Activated CD4-positive, alpha-beta T cell treated with anti-CD3 and anti-CD28 coated beads, Interleukin-2, amount 50 U/mL, for 16 hours (primary cell): ENCODE measurements around the gene LRMDA.

Source experiments
- DNase-seq: peaks from one replicate; pipeline ENCODE4 v3.0.0-alpha.2; 2020

LRMDA gene

DNA sequence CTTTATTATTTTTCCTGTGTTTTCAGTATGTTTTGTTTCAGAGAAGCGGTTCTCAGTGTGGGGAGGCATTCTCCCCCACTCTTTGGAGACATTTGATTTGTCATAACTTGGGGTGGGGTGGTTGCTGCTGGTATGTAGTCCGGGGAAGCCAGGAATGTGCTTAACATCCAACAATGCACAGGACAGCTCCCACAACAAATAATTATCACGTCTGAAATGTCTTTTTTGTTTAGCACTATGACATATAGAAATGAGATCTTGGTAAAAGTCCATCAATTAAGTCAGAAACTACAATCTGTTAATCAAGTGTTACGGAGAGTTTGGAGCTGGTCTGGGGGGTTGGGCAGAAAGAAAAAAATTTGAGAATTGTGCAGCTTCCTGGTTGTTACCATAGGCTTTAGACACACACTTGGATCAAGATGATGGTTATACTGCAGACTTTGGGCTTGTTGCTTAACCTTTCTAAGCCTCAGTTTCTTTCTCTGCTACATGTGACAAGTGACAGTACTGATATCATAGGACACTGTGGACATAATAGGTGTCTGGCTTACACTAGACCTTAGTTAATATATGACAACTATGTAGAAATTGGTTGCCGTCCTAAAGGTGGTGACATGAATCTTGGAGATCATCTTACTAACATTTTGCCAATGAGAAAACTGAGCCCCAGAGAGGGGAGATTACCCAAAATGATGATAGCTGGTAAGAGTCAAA is 113.7 kb downstream of the LRMDA start:
- no peak for DNase-seq

DNA sequence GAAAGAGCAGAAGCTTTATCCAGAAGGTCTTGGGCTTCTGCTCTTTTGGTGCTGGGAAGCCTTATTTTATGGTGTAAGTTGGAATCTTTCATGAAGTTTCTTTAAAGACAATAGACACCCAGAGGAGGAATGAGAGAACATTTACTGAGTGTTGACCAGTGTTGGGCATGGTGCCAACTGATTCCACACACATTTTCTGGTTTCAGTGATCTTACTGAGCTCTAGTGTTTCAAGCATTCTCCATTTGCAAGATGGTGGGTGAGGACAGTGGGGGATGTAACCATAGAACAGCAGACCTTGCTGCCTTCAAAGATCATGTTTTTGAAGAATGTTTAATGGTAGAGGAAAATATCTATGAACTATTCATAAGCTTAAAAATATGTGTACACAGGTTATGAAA is 114.6 kb downstream of the LRMDA start:
- DNase-seq: no peak

DNA sequence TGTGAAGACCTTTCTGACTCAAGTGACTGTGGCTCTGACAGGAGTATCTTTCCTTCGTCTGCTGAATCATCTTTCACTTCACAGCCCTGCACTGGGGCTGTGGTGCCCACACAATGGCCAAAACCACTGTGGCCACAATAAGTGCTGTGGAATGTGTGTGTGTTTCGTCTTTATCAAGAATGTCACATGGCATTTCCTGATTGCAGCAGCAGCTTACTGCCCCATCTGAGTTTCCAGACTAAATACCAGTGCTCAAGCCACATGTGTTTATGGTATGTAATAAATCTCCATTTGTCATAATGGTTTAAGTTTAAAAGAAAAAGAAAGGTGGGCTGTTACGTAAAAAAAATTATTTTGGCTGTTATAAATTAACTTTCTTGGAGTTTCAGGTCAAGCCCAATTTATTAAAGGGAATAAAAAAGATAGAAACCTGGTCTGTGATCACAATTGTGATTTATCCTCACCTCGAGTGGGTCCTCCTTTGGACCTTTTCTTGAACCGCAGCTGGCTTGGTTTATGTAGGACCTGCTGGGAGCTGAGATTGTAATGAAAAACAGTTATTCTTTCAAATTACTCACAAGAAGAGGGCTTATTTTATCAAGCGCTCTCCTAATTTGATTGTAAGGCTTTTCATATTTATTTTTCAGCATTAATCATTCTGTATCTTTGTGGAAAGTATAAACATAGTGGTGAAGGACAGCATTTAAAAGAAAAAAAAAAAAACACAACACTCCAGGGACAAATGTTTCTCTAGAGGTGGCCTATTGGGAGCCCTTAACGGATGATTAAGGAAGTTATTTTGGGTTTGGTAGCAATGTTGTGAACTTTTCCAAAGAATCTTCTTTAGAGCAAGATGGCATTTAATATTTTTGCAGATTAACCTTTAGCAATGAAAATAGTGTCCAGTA is 116.2 kb downstream of the LRMDA start:
- no peak for DNase-seq

DNA sequence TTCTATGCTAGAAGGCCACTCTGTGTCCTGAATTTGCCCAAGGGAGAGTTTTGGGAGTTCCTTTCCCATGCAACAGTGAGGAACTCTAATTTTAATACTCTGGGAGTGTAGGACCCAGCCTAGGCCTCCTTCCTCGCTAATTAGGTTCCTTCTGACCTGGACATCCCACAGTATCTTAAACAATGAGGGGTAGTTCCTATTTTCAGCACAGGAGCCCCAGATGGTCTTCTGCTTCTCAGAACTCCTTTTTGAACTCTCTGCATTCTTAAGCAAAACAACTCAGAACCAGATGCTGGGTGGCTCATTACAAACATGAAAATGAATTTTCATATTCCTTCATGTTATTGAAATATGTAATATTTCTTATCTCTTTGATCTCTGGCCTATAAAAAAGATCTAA is 116.9 kb downstream of the LRMDA start:
- no peak for DNase-seq

DNA sequence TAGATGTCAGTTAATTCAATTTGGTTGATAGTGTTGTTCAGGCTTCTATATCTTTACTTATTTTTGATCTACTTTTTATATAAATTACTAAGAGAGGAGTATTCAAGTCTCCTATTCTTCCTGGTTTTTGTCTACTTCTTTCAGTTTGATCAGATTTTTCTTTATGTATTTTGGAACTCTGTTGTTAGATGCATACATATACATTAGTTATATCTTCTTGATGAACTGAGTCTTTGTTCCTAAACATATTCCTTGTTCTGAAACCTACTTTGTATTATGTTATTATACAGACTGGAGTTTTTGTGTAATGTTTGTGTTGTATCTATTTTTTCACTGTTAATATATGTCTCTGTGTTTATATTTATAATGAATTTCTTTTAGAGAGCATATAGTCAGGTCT is 118.8 kb downstream of the LRMDA start:
- DNase-seq: no peak

DNA sequence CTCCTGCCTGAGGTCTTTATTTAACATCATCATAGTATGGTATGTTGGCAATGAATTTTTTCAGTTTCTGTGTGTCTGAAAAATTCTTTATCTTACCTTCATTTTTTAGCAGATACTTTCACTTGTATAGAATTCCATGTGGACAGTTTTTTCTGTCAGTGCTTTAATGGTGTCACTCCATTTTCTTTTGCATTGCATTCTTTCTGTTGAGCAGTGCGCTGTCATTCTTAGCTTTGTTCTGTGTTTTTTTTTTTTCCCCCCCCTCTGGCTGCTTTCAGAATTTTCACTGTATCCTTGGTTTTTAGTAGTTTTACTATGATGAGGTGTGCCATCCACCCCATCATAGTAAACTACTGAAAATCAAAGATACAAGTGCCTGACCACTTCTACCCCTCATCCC is 120.7 kb downstream of the LRMDA start:
- no peak for DNase-seq

DNA sequence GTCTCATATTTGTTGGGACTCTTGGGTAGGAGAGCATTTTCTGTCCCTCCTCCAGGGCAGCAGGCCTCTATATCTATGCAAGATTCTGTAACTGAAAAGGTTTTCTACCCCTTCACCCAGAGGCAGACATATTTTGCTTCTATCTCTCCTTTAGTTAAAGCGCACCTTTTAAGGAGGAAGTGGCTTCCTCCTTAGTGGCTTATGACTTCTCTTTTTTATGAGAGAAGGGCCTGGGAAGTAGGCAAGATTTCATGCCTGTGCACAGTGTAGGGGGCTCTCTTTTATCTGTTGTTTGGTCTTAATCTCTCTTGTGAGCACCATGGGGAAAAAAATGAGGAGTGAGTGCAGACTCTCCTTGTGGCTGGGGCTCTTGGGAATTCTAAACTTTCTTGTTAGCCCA is 122.1 kb downstream of the LRMDA start:
- DNase-seq: no peak

DNA sequence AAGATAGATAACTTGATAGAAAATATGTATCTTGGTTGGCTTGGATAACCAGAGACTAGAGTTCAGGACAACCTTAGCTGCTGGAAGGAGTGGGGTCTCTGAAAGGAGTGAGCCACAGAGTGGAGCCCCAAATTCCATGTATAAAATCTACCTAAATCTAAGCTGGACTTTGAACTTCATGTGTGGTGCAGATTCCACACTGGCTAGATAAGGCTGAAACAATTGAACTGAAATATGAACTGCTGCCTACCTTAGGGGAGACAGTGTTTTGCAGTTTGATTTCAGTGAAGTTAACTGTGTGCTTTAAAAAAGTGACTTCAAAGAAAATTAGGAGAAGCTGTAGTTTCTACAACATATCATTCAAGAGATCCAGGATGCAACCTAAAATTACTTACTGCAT is 123.9 kb downstream of the LRMDA start:
- no peak for DNase-seq

DNA sequence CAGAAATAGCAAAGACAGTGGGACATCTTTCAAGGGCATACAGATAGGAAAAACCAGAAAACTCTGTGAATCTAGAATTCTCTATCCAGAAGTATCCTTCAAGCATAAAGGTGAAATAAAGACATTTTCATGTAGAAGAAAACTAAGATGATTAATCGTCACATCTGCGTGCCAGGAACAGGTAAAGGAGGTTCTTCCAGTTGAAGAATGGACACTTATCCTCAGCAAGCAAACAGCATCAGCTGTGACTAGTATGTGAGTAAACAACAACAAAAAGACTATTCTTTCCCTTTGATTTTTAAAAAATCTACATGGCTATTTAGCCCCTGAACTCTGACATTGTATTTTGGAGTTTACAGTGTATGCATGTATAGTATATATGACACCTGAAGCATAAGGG is 124.9 kb downstream of the LRMDA start:
- no peak for DNase-seq

DNA sequence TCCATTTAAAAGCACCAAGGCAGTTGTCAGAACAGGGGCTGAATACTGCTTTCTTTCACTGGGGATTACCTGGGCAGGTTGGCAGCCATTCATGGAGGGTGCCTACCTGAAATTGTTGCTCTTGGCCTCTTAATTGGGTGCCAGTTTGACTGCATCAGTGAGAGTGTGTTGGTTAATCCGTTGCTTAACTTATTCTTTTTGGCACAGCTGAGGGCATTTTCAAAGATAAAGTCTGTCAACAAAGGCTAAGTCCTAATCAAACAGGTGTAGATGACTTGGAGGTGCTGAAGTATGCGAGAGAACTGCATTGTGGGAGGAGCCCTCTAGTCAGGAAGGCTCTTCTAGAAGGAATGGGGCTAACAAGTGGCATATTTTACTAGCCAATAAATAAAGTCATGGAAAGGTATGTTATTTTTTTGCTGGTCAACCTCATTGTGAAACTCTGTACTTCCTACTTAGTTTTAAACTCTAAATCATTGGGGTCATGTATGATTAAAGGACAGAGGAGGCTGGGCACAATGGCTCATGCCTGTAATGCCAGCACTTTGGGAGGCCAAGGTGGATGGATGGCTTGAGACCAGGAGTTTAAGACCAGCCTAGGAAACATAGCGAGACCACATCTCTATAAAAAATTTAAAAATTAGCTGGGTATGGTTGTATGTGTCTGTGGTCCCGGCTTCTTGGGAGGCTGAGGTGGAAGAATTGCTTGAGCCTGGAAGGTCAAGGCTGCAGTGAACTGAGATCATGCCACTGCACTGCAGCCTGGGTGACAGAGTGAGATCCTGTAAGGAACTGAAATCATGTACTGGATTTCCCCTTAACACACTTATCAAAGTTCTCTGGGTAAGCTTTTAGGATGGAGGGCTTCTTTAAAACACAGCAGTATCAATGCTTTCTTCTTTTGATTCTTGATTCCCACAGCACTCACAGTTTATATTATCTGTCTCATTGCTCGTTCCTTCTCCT is 134.1 kb downstream of the LRMDA start:
- no peak for DNase-seq

DNA sequence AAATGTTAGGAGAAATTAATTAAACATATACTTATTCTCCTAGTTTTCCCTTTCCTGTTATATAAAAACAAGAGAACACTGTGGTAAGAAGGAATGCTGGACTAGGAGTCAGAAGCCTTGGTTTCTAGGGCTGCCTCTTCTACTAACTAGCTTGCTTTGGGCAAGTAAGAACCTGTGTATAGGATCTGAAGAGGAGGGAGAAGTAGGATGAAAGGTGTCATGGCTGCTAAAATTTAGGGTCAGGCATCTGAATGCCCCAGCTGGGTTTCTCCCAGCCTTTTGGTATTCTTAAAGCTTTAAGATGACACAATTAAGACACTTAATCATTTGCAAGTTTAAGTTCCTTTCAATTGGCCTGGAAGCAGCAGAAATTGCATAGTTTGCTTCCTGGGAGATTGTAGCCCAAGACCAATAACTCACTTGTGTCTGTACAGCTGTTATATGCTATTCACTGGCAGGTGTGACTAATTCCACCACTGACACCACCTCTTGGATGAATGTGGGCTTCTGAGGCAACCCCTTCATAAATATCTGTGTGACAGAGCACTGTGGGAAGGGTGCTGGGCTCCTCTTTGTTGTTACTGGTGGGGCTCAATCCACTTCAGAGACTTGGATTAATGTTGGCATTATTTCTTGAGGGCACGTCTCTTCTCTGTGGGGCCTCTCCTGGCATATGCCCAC is 137.2 kb downstream of the LRMDA start:
- no peak for DNase-seq

DNA sequence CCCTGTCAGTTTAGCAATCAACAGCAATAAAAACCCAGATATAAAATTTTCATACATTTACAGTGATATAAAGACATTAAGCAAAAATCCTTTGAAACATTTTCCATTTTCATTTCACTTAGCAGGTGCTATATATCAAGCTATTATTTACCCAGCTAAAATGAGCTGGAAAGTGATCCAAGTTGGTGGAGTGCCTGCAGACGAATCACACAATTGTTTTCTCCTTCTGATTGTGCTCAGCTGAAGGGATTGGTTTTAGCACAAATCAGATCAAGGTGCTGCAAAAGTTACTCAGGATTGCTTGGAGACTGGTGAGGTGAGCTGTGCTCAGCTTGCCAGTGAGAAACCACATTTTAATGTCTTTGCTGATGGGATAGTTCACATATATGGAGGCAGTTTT is 138.1 kb downstream of the LRMDA start:
- no peak for DNase-seq

DNA sequence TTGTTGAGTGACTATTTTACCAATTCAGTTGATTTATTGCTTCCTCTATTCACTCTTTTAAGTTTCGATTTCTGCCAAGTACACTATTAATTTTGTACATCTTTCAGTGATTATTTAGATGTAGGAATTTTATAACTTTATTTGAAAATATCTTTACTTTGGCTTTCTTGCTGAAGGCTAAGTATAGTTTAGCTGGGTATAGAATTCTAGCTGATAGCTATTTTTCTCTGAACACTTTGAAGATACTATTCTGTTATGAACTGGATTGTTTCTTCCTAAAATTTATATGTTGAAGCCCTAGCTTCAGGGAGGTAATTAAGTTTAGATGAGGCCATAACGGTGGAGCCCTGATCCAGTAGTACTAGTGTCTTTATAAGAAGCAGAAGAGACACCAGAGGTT is 141.1 kb downstream of the LRMDA start:
- no peak for DNase-seq

DNA sequence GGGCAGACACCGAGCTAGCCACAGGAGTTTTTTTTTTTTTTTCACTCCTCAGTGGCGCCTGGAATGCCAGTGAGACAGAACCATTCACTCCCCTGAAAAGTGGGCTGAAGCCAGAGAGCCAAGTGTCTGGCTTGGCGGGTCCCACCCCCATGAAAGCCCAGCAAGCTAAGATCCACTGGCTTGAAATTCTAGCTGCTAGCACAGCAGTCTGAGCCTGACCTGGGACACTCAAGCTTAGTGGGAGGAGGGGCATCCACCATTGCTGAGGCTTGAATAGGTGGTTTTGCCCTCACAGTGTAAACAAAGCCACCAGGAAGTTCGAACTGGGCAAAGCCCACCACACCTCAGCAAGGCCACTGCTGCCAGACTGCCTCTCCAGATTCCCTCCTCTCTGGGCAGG is 144.5 kb downstream of the LRMDA start:
- no peak for DNase-seq

DNA sequence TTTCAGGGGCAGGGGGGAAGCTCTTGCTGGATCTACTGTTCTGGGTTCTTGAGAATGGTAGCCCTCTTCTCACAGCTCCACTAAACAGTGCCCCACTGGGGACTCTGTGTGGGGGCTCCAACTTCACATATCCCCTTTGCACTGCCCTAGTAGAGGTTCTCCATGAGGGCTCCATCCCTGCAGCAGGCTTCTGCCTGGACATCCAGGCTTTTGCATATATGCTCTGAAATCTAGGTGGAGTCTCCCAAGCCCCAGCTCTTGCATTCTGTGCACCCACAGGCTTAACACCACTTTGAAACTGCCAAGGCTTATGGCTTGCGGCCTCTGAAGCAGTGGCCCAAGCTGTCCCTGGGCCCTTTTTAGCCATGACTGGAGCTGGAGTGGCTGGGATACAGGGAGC is 150.7 kb downstream of the LRMDA start:
- no peak for DNase-seq

DNA sequence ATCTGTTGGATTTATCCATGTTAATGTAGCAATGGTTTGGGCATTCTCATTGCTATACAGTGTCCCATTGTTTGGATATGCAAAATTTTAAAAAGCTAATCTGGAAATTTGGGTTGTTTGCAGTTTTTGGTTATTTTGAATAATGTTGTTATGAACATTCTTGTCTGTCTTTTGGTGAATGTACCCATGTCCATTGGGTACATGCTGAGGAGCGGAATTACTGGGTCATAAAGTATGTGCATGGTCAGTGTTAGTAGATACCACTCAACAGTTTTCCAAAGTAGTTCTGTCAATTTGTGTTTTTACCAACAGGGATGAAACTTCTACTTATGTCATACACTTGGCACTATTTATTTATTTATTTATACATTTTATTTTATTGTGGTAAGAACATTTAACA is 153.9 kb downstream of the LRMDA start:
- DNase-seq: no peak

DNA sequence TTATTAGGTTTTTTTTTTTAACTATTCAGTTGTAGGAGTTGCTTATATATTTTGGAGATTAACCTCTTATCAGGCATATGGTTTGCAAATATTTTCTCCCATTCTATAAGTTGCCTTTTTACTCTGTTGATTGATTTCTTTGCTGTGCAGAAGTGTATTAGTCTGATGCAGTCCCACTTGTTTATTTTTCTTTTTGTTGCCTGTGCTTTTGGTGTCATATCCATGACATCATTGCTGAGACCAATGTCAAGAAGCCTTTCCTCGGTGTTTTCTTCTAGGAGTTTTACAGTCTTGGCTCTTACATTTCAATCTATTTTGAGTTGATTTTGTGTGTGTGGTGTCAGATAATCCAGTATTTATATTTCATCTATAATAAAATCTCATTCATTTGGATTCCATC is 155.4 kb downstream of the LRMDA start:
- DNase-seq: no peak

DNA sequence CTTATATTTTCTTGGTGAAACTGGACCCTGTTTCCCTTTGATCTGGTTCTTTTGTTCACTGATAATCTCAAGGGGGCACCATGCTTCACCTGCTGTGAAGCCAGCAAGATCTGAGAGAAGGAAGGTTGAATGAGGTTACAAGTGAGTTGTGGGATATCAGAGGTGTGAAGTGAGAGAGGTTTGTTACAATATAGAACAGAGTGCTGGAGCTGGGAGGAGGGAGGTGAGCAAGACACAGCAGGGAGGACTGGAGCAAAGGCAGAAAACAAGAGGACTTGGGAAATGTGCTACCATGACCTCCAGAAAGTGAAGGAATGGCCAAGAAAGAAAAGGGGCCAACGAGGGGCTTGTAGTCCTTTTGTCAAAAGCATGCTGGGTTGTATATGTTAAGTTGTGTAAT is 156.6 kb downstream of the LRMDA start:
- DNase-seq: no peak

DNA sequence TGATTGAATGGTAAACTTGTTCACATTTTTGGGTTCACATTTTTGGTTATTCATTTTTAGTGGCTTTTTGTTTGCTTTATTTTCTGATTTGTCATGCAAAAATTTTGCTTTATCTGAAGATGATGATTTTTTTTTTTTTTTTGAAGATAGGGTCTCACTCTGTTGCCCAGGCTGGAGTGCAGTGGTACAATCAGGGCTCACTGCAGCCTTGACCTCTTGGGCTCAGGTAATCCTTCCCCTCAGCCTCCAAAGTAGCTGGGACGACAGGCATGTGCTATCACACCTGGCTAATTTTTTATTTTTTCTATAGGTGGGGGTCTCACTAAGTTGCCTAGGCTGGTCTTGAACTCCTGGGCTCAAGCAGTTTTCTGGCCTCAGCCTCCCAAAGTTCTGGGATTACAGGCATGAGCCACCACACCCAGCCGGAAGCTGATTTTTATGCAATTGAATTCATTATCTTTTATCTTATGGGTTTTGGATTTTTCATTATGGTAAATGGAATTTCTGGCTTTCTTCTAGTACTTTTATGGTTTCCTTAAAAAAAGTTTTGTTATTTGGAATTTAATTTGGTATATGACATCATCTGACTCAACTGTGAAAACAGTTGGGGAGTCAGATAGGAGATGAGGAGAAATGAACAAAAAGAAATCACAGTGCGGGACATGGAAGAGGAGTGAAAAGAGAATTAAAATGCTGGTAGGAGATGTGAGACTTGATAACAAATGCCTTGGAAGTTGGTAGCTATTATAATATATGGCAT is 158.7 kb downstream of the LRMDA start:
- DNase-seq: no peak

DNA sequence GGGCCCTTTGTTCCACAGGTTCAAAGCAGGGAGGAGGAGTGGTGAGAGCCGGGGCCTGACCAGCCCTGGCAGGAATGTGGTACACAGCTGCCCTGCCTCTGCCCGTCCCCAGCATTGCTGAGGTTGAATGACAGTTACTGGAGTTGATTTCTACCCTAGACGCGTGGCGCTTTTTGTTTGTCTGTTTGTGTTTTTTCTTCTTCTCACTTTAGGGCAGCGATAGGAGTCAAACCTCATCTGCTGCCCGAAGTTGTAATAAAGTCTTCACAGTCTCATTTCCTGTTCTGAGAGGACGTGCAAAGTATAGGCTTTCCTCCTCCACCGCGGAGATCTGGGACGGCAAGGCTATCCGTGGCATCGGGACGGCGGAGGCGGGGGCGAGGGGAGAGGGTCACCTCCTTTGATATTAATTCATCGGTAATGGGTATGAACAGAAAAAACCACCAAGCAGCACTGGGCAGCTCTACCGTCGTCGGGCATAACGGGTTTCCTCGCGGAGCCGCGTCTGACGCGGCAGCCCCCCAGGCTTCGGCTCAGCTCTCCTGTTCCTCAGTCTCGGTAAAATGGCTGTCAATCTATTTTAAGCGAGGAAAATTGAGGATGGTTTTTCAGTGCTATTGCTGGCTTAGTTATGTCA is 160.8 kb downstream of the LRMDA start:
- no peak for DNase-seq
